Transverse colon (tissue), 4 donors: Measurements from ENCODE around the gene ADAM23. TPM values are rescaled to one million over a fixed set of nuclear protein-coding genes. Genes with fewer than 3 reads are reported as not detected.

Source experiments
- DNase-seq: peaks from one replicate; pipeline ENCODE4 v3.0.0-alpha.2; 2019
- H3K27ac ChIP-seq, 4 donors: fragments of 200-600 bp; sonication (generic); 2 replicates each; pipeline ENCODE4 v1.5.1; 2016 to 2018; ENCODE audit warnings: inconsistent platforms in 4 of 4
- H3K27me3 ChIP-seq: fragments of 200-600 bp; sonication (generic); 2 replicates; pipeline ENCODE4 v1.5.1; 2017; ENCODE audit warnings: inconsistent platforms
- H3K36me3 ChIP-seq, 4 donors: fragments of 200-600 bp; sonication (generic); 2 replicates each; pipeline ENCODE4 v1.5.1; 2017 to 2019; ENCODE audit warnings: inconsistent platforms in 4 of 4
- H3K4me1 ChIP-seq, 4 donors: fragments of 200-600 bp; sonication (generic); 2 replicates each; pipeline ENCODE4 v1.5.1; 2017 to 2020; ENCODE audit warnings: inconsistent platforms in 4 of 4
- H3K4me3 ChIP-seq, 4 donors: fragments of 200-600 bp; sonication (generic); 1 replicate in 1 of 4; 2 replicates in 3 of 4; pipeline versions ENCODE4 v1.5.1 to v1.6.1; 2017 to 2019; ENCODE audit warnings: inconsistent platforms in 4 of 4
- H3K9me3 ChIP-seq, 2 donors: fragments of 200-600 bp; sonication (generic); 2 replicates each; pipeline ENCODE4 v1.5.1; 2017 to 2019; ENCODE audit warnings: inconsistent platforms in 2 of 2
- CTCF ChIP-seq, 5 experiments: fragments of 200-600 bp in 3 of 5; fragments of 450-650 bp in 2 of 5; sonication (generic) in 3 of 5; IDR thresholded peaks; 1 replicate in 2 of 5; 2 replicates in 3 of 5; pipeline ENCODE4 v1.5.1; 2016 to 2017; ENCODE audit warnings: antibody characterized with exemption in 5 of 5, inconsistent platforms in 3 of 5, mild to moderate bottlenecking in 2 of 5, moderate library complexity in 1 of 5
- EP300 ChIP-seq: sonication (generic); formaldehyde crosslinking; IDR thresholded peaks from one replicate; pipeline ENCODE4 v1.6.1; 2017; ENCODE audit warnings: antibody characterized with exemption, low read depth
- POLR2A ChIP-seq: fragments of 450-650 bp; IDR thresholded peaks from one replicate; pipeline ENCODE4 v1.6.1; 2016; ENCODE audit warnings: antibody characterized with exemption, mild to moderate bottlenecking, moderate library complexity
- POLR2AphosphoS5 ChIP-seq, 3 donors: sonication (generic); formaldehyde crosslinking; IDR thresholded peaks; one replicate each; pipeline ENCODE4 v1.6.1; 2016; ENCODE audit warnings: antibody characterized with exemption in 3 of 3
- whole genome bisulfite sequencing, 2 donors: methylation state at CpG; one replicate each; pipeline ENCODE4 v1.1.5; 2018; ENCODE audit warnings: low coverage in 1 of 2; 5-methylcytosine and 5-hydroxymethylcytosine counted together
- in situ Hi-C, 4 donors: fragments of 200-750 bp; cut with MboI; loops; one replicate each; pipeline versions ENCODE4 v1.15.0 to v1.15.1; 2017; ENCODE audit warnings: low sequenced_read_pairs in 3 of 4, low pct_ligation_motif_present in 1 of 4, low pct_unique_long_range_greater_than_20kb in 1 of 4
- intact Hi-C: fragments of 100-400 bp; cut with DNase I; formaldehyde crosslinking; loops from one replicate; pipeline ENCODE4 v1.15.1; 2023; ENCODE audit warnings: low total_unique reads
- total RNA-seq, 4 donors: library from RNA; depleted of rRNA; stranded (reverse); fragments of >200 nt; gene quantifications; one replicate each; pipeline ENCODE4 v1.1.0, GENCODE V29; 2016

The ADAM23 gene
- total RNA-seq, 4 donors from 2014 or later = 1.2 to 4.5 (median 2.2) TPM; not detected in 1

GRCh38 chr2:206463685-206464084 is 20.4 kb downstream of the ADAM23 start:
- in situ Hi-C loops = no loop called here
- WGBS, 2 donors = 80 to 83% methylated on average over 5 of the region's 5 CpGs
- TF ChIP-seq POLR2A (no peak), POLR2AphosphoS5 (IDR thresholded peaks at IDR 0.05) (no peak), CTCF (IDR thresholded peaks at IDR 0.05) (no peak), EP300 (no peak)

GRCh38 chr2:206464597-206464996 is 21.3 kb downstream of the ADAM23 start:
- Histone ChIP-seq H3K9me3 (no peaks in the 10 kb centered on the region), H3K27me3 (no peaks in the 10 kb centered on the region), H3K27ac (no peak overlapping the region), H3K36me3 (no peaks in the 10 kb centered on the region), H3K4me1 (no peaks in the 10 kb centered on the region), H3K4me3 (no peak overlapping the region)
- intact Hi-C loops = no loop called here
- no peak for DNase-seq
- in situ Hi-C loops = no loop called here
- no peak for TF ChIP-seq POLR2AphosphoS5 (IDR thresholded peaks at IDR 0.05)
- no peak for TF ChIP-seq CTCF (IDR thresholded peaks at IDR 0.05)
- no peak for TF ChIP-seq POLR2A
- TF ChIP-seq EP300 = no peak
- WGBS, 2 donors = 79 to 89% methylated on average over 2 of the region's 2 CpGs

More at GRCh38 chr2:206463685-206464084, 20.4 kb downstream of the ADAM23 start:
- H3K27me3 ChIP-seq = no peaks in the 10 kb centered on the region
- H3K36me3 ChIP-seq = no peaks in the 10 kb centered on the region
- no peaks in the 10 kb centered on the region for H3K9me3 ChIP-seq
- H3K4me3 ChIP-seq = no peak overlapping the region
- no peak overlapping the region for H3K27ac ChIP-seq
- intact Hi-C loops = no loop called here
- DNase-seq = no peak
- no peaks in the 10 kb centered on the region for H3K4me1 ChIP-seq

- 79 to 91% methylated on average over 1 to 2 of the region's 2 CpGs for WGBS, 2 donors
- in situ Hi-C loops = no loop called here
Measured at GRCh38 chr2:206471524-206472062, 28.3 kb downstream of the ADAM23 start.

GRCh38 chr2:206472094-206472493 is 28.8 kb downstream of the ADAM23 start:
- Histone ChIP-seq H3K4me3 (no peak overlapping the region), H3K4me1 (no peaks in the 10 kb centered on the region), H3K27me3 (no peaks in the 10 kb centered on the region), H3K36me3 (no peaks in the 10 kb centered on the region), H3K9me3 (no peaks in the 10 kb centered on the region), H3K27ac (no peak overlapping the region)
- intact Hi-C loops = no loop called here
- in situ Hi-C loops = no loop called here
- DNase-seq = no peak
- 78 to 83% methylated on average over 1 to 5 of the region's 5 CpGs for WGBS, 2 donors
- TF ChIP-seq POLR2A (no peak), POLR2AphosphoS5 (IDR thresholded peaks at IDR 0.05) (no peak), EP300 (no peak), CTCF (IDR thresholded peaks at IDR 0.05) (no peak)

More at GRCh38 chr2:206471524-206472062, 28.3 kb downstream of the ADAM23 start:
- H3K4me3 ChIP-seq = no peak overlapping the region
- H3K27me3 ChIP-seq = no peaks in the 10 kb centered on the region
- H3K36me3 ChIP-seq = no peaks in the 10 kb centered on the region
- H3K9me3 ChIP-seq = no peaks in the 10 kb centered on the region
- TF ChIP-seq POLR2AphosphoS5 (IDR thresholded peaks at IDR 0.05) (no peak), CTCF (IDR thresholded peaks at IDR 0.05) (no peak), EP300 (no peak), POLR2A (no peak)
- no peaks in the 10 kb centered on the region for H3K4me1 ChIP-seq
- no peak overlapping the region for H3K27ac ChIP-seq
- intact Hi-C loops = no loop called here
- DNase-seq = no peak
